Stomach (tissue), 4 donors: Measurements from ENCODE around the gene SMARCB1.

Experiments used
- POLR2A ChIP-seq, 4 donors: fragments of 450-650 bp; IDR thresholded peaks; one replicate each; pipeline ENCODE4 v1.6.1; 2016; ENCODE audit warnings: antibody characterized with exemption in 4 of 4, control low read depth in 2 of 4, mild to moderate bottlenecking in 1 of 4, moderate library complexity in 1 of 4
- TF ChIP-seq, protein P1 (sequence below), 7 experiments: fragments of 450-650 bp in 4 of 7; fragments of 200-600 bp in 3 of 7; sonication (generic) in 3 of 7; IDR thresholded peaks; one replicate each; pipeline ENCODE4 v1.5.1; 2016 to 2019; ENCODE audit warnings: antibody characterized with exemption in 7 of 7, control low read depth in 2 of 7, mild to moderate bottlenecking in 1 of 7

DNA sequence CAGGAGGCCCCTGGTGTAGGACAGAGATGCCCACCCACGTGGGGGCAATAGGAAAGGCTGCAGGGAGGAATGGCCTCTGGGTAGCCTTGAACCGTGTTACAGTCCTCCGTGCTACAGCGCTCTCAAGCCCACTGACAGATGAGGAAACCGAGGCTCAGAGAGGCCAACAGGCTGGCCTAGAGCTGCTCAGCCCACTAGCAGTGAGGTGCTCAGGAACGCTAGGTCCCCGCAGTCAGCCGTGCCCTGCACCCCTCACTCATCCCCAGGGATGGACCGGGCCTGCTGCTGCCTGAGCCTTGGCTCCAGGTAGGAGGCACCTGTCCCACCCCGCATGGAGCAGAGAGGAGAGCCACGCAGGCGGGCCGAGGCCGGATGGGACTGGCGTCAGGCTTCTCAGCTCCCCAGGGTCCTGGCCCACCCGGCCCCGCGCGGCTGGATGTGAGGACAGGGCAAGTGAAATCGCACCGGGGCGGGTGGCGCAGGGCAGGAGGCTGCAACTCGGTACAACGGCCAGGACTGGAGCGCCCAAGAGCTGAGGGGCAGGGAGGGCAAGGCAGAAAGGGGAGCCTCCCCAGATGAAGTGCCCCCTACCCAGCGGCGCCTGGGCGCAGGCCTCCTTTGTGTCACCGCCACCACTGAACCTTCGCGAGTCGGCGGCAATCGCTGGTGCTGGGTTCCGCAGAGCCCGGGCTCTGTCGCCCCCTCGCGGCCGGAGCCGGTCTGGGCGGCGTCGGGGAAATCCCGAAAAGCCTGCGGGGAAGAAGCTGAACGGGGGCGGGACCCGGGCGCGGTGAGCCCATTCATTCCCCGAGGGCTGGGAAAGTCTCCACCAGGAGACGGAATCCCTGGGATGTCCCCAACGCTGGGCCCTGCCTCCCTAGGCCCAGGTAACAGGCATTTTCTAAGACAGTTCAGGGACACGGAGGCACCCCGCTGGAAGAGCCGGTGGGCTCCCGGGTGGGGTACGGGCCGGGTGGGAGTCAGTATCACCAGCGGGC is 62.5 kb downstream of the SMARCB1 start:
- TF ChIP-seq, protein P1, sequence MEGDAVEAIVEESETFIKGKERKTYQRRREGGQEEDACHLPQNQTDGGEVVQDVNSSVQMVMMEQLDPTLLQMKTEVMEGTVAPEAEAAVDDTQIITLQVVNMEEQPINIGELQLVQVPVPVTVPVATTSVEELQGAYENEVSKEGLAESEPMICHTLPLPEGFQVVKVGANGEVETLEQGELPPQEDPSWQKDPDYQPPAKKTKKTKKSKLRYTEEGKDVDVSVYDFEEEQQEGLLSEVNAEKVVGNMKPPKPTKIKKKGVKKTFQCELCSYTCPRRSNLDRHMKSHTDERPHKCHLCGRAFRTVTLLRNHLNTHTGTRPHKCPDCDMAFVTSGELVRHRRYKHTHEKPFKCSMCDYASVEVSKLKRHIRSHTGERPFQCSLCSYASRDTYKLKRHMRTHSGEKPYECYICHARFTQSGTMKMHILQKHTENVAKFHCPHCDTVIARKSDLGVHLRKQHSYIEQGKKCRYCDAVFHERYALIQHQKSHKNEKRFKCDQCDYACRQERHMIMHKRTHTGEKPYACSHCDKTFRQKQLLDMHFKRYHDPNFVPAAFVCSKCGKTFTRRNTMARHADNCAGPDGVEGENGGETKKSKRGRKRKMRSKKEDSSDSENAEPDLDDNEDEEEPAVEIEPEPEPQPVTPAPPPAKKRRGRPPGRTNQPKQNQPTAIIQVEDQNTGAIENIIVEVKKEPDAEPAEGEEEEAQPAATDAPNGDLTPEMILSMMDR (IDR thresholded peaks at IDR 0.05): peak in 6 of 7 experiments; percentile 42 to 98 (median 92)
- no peak for TF ChIP-seq POLR2A (IDR thresholded peaks at IDR 0.05)
